Activated CD4-positive, CD25-positive, alpha-beta regulatory T cell treated with anti-CD3 and anti-CD28 coated beads, Interleukin-2, amount 50 U/mL, for 24 hours (primary cell): ENCODE data around the gene ISYNA1.

ENCODE experiments used
- ATAC-seq, 2 donors: fragments of 150-1000 bp; cut with Tn5 transposase; one replicate each; pipeline ENCODE4 v1.10.0; 2021; ENCODE audit warnings: mild to moderate bottlenecking in 1 of 2, moderate library complexity in 1 of 2

ISYNA1 gene

DNA sequence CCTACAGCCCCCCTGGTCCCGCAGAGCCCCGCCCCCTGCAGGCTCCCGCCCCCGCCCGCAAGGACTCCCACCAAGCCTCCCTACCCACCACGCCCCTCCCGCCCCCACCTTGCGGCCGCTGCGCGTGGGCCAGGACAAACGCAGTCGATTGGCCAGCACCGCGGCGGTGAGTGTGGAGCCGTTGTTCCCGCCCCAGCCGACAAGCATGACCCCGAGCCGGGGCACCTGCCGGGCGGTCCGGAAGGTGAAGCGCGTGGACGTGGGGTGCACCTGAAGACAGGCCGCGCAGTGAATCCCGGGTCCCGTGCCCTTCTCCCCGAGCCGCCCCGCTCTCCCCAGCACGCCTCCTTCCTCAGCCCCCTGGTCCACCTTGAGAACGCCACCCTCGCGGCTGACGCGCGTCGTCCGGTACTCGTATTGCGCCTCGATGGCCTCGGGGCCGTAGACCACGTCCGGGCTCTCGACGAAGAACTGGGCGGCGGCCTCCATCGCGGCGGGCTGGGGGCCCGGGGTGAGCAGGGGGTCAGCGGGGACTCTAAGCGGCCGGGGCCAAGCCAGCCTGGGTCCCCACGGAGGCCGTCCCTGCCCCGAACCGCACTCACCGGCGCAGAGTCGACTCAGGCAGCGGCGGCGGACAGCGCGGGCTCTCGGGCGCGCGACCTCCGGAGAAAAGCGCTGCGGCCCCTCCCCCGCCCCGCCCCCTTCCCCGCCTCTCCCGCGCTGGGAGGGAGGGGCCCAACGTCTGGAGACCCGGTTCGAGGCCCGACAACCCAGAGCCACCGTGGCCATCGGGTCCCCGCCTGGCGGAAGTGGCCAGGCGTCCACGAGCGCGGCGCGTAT is at the start of gene ISYNA1:
Gene ISYNA1 (minus strand): TSS at position 643 of the 840 bp plus-strand sequence. CDS start 154 bp downstream, at position 489.
- peak; percentile 10 to 31 for ATAC-seq

DNA sequence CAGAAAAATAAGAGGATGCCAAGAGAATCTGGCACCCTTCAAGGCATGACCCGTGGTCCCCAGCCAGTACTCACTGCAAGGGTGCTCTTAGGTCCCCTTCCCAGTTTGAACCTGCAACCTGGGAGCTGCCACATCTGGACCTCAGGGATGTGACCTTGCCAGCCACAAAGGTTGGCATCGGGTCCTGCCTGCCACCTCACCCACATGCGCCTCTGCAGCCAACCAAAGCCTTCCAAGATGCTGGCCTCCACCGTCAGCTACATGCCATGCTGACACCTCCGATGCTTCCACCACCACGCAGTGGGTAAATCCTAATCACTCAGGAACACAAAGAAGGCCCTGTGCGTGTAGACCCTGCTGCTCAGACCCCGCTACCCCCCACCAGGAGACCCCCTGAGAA is 48.8 kb upstream of the ISYNA1 start:
- ATAC-seq, result no peak

DNA sequence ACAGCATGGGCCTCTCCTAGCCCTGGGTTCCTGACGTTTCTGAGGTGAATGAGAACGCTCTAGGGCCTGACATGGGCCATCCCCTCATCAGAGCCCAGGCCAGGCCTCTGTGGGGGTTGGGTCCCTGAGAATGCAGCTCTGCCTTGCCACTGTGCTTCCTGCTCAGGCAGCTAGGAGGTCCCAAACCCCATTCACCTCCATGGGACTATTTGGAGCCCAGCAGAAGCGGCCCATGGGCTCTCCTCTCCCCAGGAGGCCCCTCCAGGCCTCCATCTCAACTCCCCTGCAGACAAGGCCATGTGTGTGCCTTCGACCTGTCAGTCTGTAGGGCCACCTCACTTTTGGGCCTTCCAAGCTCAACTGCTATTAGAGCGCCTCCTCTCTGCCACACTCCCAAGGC is 47.1 kb upstream of the ISYNA1 start:
- no peak for ATAC-seq

DNA sequence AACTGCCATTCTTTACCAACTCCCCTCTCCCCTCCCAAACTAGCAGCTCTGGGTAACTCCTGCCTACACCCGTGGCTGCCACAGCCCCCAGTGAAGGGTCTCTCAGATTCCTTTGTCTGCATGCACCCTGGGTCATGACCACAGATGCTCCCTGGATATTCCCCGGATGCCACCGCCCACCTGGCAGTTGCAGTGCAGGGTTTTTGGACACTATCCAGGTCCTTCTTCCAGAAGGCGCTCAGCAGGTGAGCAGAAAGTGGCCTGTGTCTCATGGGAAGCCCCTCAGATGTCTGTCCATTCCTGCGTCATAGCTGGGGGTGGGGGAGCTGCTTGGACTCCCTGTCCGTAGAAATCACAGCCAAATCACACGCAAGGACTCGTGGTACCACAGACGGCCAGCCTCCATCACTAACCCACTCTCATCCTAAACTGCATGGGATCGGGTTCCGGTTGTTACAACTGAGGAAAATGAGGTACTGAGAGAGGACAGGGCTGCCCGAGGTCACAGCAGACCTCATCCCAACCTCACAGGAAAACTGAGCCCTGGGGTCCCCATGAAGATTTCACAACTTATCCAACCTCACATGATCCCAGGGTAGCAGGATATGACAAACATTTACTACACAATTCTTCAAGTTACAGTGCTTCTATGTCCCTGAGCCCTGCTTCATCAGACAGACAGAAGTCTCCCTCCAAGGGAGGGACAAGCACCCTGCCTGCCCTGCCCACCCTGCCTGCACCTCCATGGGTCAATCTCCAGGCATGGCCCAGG is 45.4 kb upstream of the ISYNA1 start:
- no peak for ATAC-seq

DNA sequence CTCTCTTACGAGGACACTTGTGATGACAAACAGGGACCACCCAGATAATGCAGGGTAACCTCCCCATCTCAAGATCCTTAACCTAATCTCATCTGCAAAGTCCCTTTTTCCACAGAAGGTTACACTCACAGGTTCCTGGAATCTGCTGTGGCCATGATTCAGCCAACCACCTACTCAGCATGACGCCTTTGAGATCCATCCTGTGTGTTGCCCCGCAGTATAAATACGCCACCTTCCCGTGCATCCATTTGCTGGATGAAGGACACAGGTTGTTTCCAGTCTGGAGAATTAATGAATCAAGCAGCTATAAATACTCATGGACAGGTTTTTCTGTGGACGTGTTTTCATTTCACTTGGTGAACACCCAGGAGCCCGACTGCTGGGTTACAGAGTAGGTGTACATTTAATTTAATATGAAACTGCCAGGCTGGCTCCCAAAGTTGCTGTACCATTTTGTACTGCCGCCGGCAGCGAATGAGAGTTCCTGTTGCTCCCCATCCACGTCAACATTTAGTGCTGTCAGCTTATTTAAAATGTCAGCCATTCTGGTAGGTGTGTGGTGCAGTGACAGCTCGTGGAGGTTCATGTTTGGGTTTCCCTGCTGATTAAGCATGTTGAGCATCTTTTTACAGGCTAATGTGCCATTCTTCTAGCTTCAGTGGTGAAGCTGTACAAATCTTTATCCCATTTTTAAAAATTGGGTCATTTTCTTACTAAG is 43.7 kb upstream of the ISYNA1 start:
- ATAC-seq, result no peak

DNA sequence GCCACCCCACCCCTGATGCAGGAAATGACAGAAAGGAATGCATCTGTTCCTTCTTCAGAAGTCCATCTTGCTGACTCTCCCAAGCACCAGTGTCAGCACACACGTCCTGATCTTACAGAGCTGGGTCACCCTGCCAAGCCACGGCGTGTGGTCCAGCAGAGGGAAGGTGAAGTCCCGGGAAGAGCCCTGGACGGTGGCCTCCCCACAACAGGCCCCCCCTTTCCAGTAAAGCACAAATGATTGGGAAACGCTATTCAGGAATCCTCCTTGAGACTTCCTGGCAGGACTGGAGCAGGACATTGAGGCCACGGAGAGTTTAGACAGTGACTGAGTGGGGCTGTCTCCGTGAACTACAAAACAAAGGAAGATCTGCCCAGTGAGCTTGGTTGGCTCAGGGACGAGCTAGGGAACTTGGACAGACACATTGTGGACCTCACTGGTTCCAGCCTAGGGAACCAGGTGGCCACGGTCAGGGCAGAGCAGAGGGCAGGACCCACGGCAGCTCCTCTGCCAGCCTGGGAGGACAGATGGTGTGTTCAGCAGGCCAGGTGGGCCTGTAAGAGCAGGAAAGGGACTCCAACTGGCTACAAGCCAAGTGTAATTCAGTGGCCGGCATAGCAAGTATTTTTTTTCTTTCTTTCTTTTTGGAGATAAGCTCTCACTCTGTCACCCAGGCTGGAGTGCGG is 42.2 kb upstream of the ISYNA1 start:
- ATAC-seq, result no peak

DNA sequence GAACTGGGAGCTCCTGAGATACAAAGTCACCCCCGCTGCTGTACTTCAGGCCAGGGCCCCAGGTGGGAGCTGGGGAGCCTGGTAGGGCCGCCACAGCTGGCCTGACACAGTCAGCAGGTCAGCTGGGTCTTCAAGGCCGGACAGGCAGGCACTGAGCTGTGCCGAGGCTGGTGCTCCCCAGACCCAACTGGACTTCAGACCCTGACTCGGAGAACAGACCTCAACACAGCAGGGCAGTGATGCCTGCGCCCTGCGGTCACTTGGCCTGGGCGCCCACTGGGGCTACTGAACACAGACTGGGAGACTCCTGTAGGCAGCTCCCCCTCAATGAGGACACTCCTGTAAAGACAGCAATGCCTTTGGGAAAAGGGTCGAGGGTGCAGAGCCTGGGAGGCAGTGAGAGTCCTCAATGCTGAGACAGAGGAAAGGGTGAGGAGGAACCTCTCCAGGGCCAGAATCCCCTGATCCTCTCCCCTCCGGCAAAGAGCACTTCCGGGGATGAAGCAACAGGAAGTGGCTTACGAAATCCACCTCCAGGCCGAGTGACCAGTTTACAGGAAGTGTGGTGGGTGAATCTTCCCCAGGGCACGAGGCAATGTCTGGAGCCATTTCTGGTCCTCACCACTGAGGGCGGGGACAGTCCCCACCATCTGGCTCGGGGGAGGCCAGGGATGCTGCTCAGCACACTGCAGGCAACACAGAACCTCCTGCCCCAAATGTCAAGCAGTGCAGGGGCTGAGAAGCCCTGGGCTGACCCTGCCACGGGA is 40.8 kb upstream of the ISYNA1 start:
- peak; percentile 79 to 81 for ATAC-seq

DNA sequence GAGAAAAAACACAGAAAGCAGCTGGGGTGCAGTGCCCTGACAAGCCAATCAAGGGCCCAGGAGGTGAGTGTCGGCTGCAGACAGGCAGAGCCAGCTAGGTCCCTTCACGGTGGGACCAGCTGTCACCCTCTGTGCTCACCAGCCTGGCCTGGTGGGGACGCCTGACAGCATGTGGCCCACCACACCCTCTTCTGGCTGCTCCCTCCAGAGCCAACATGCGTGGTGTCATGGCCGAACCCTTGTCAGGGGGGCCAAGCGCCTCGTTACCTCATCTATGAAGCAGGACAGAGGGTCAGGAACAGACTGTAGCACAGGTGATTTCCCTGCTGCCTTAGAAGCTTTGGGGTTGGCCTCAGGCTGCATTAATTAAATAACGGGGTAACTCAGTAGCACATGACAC is 40.0 kb upstream of the ISYNA1 start:
- no peak for ATAC-seq

DNA sequence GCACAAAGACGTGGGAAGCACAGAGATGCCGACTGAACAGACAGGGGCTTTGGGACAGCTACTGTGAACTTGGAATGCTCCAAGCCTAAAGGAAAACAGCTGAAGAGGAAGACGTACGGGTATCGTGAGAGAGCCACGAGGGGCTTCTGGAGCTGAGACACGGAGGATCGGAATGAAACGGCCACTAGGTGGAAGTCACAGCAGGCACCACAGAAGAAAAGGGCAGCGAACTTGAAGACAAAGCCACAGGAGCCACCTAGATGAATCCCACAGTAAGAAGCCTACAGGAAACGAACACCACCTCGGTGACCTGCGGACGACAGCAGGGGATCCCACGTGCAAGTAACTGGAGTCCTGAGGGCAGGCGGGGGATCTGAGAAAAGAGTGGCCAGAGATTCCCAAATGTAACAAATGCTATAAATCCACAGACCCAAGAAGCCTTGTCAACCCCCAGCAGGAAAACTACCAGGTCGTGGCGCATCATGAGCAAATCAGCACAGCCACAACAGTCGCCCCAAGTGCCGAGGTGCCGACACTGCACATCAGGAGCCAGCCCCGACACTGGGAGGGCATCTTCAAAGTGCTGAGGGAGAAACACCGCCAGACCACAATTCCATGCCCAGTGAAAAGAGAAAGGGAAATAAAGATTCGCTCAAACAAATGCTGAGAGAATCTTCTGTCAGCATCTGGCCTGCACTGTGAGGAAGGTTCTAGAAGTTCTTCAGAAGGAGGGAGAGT is 39.3 kb upstream of the ISYNA1 start:
- ATAC-seq, result no peak

DNA sequence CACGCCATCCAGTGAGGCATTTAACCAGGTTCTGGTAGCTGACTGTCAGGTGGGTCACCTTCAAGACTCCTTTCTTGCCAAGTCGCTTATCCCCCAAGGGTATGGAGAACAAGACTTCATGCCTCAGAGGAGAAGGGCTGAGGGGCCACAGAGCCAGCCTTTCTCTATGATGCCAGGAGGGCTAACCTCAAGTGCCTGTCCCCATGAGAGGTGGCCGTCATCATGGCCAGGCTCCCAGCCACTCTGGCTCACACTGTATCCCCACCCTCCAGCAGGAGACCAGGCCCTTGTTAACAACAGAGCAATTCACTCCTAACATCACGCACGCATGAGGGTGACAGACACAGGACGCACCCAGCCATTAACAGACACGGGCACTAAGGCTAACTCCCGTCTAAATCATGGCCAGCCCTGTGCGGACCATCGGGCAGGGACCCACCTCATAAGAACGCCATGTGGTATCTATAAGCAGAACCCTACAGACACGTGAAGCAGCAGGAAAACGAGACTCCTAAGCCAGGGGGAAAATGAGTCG is 38.6 kb upstream of the ISYNA1 start:
- ATAC-seq, result no peak

DNA sequence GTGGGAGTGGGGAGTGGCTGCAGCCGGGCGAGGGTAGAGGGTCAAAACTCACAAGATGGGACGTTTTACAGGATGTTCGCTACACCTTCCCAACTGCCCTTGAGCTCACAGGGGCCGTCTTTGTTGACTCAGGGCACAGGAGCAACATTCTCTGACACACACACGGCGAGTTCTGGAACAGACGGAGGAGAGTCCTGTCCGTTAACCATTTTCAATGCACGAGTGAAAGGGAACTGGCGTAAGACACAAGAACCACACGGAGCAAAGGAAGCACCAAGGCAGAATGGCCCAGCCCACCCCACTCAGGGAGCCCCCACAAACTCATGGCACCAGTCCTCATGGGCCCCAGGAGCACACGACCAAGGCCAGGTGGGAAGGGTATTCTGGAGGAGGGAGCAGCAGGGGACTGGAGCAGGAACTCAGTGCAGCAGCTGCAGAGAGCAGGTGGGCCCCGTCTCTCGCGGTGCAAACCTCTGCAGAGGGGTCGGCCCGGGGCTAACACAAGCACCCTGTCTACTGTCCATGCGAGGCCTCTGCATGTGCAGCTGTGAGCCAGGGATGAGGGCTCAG is 37.9 kb upstream of the ISYNA1 start:
- ATAC-seq, result no peak

DNA sequence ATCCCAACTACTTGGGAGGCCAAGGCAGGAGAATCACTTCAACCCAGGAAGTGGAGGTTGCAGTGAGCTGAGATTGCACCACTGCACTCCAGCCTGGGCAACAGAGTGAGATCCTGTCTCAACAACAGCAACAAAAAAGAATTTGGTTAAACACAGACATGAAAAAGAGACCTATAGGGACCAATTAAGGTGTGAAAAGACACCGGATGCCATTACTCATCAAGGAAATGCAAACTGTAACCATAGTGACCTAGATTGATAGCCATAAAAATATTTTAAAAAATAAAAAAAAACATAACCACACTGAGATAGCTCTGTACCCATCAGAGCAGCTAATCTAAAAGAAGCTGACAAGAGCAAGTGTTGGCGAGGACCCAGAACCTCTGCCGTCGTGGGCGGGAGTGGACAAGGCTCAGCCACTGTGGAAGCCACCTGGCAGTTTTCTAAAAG is 37.1 kb upstream of the ISYNA1 start:
- ATAC-seq, result peak; percentile 39 to 62

DNA sequence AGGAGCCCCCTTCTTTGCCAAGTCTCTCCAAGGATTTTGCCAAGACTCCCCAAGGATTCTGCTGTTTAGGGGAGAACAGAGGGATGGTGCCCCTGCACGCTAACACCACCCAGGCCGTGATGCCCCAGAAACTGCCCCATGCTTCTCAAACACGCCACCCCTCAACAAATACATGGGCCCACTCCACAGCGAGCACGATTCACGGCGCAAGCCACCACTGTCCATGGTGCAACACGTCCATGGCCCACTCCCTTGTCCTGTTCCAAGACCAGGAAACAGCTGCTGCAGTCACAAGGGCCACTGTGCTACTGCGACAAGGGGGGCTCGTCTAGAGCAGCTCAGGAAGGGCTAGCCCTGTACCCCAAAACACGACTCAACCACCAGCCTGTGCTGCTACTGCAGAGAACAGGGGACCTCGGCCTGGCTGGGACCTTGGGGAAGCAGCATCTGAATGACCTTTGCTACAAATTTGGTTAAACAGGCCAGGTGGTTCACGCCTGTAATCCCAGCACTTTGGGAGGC is 36.5 kb upstream of the ISYNA1 start:
- no peak for ATAC-seq

DNA sequence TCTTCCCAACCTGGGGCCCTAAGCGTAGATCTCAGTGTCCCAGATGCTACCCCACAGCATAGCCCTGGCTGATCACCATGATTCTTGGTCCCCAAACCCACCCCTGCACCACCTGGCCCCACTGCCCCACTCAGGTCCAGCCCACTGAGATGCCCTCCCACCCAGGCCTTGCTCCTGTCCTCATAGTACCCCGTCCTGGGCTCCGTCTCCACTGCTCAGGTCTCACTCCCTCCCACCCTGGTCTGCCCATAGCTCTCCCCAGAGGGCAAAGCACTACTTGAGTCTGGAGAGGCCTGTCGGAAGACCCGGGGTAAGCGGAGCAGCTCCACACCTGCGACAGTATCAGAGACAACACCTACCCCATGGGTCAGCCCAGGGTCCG is 35.8 kb upstream of the ISYNA1 start:
- no peak for ATAC-seq

DNA sequence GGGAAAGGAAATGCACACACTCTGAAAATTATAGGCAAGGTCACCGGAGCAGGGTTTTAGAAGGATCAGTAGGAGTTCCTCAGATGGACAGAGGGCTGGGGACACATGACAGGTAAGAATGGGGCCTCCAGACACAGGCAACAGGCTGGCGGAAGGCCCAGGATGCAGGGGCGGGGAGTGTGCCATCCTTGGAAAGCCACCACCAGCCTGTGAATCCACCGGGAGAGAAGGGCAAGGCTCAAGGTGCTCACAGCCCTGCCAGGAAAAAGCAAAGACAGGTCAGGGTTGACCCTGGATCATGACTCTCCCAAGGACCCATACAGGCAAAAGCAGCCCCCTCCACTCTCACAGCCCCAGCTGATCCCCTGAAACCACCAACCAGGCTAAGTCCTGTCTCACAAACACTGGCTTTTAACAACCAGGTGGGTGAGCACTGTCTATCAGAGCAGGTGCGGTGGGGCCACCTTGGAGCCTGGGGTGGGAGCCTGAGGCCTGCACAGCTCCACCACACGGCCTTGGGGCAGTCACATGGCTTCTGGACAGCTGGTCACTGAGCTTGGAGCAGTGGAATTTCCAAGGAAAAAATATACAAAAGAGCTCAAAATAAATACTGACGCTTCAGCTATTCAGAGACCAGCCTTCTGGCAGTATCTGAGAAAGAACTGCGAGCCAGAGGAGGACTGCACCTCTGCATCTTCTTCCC is 35.2 kb upstream of the ISYNA1 start:
- no peak for ATAC-seq

DNA sequence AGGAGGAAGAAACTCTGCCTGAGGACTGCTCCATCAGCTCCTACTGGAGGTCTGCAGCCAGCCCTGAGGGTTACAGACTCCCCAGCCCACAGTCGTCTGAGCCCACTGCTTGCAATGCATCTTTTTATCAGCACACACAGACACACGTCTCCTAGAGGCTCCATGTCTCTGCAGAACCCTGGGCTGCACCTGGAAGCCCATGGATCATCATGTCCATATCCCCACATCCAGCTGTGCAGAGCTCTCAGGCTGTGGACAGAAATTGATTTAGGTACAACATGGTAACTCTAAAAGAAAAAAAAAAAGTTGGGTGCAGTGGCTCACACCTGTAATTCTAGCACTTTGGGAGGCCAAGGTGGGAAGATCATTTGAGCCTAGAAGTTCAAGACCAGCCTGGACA is 32.9 kb upstream of the ISYNA1 start:
- no peak for ATAC-seq

DNA sequence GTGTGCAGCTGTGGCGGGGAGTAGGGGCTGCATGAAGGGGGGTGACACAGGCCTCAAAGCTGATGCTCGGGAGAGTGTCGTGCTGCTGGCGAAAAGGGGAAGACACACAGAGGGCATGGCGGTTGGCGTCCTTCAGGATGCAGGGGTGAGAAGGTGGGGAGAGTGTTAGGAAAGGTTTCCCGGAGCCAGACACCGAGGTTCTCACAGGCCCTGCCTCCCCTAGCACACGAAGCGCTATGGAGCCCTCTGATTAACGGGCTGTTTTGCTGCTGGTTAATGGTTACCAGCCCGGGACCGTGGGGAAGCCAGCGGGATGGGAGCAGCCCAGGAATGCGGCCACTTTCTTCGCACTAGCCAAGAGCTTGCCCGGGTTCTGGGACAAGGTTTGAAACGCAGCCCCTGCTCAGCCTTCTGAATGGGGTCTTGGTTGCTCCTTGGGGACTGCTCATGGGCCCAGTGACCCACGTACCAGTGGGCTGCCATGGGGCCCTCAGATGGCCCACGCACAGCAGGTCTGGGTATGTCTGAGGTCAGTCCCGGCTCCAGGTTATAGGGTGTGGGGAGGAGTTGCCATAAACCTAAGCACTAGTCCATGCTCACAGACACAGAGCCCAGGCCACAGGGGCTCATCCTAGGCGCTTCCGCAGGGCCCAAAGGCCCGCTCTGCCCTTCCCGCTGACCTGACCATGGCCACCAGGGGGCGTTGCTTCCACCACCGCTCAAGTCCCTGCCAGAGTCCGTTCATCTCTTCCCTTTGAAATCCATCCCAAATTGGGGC is 31.3 kb upstream of the ISYNA1 start:
- ATAC-seq, result peak; percentile 41 to 60

DNA sequence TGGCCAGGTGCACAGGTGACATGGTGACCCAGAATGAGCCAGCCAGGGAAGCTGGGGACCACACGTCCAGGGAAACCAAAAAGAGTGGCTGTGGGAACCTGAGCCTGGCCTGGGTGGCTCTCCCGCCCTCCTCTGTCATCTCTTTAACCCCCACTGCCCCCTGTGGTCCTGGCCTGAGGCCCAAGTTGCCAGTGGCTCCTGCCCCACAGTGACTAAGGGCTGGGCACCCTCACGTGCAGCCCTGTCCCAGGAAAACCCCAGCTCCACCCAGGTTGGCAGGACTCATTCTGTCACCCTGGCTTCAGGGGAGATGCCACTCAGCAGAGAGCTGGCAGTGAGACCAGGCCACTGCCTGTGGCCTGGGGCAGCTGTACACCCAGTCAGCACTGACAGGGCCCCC is 30.6 kb upstream of the ISYNA1 start:
- ATAC-seq, result no peak

DNA sequence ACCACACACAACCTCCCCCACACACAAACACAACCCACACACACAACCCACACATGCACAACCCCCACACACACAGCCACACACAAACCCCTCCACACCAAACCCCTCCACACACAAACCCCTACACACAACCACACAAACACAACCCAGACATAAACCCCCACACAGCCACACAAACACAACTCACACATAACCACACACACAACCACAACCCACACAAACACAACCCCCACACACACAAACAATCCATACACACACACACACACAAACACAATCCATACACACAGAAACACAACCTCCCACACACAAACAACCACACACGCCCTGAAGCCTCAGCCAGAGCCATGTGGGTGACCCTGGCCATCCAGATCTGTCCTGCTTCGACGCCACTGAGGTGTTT is 30.0 kb upstream of the ISYNA1 start:
- no peak for ATAC-seq
